HFF-Myc (cell line): ENCODE results near the gene KDM5C.

Experiments used
- DNase-seq: peaks from one replicate; pipeline ENCODE4 v3.0.0-alpha.2; 2011; ENCODE audit warnings: low read depth; ENCODE audit errors: extremely low read depth
- H3K4me3 ChIP-seq: replicated peaks from 2 replicates; pipeline ENCODE4 v1.5.1; 2011; ENCODE audit warnings: low read depth, mild to moderate bottlenecking, control low read depth, low read length
- CTCF ChIP-seq: IDR thresholded peaks from 2 replicates; pipeline ENCODE4 v1.5.1; 2012; ENCODE audit warnings: mild to moderate bottlenecking, low read depth, low read length, control low read depth; ENCODE audit errors: missing control alignments

The KDM5C gene

GRCh38 chrX:53257166-53257565, 32.2 kb upstream of the KDM5C start:
- DNase-seq: no peak
- no peak overlapping the region for H3K4me3 ChIP-seq
- TF ChIP-seq CTCF: no peak

GRCh38 chrX:53256446-53257041, 31.5 kb upstream of the KDM5C start:
- no peak for TF ChIP-seq CTCF
- DNase-seq: no peak
- H3K4me3 ChIP-seq: no peak overlapping the region

- TF ChIP-seq CTCF: no peak
These were observed 30.8 kb upstream of the KDM5C start for GRCh38 chrX:53255738-53256191.

GRCh38 chrX:53254570-53255461, 29.8 kb upstream of the KDM5C start:
- H3K4me3 ChIP-seq: no peak overlapping the region
- no peak for DNase-seq
- TF ChIP-seq CTCF: no peak

More at GRCh38 chrX:53255738-53256191, 30.8 kb upstream of the KDM5C start:
- no peak for DNase-seq
- H3K4me3 ChIP-seq: no peak overlapping the region

GRCh38 chrX:53253293-53254020, 28.4 kb upstream of the KDM5C start:
- no peak for DNase-seq
- no peak overlapping the region for H3K4me3 ChIP-seq
- no peak for TF ChIP-seq CTCF

- peak; percentile 50 for DNase-seq
- no peak overlapping the region for H3K4me3 ChIP-seq
- TF ChIP-seq CTCF: no peak
These were observed 26.3 kb upstream of the KDM5C start for GRCh38 chrX:53251307-53251706.
